HG02610 (cell line): ENCODE data around the gene IFI35.
"Not testable (repeated sequence)": the region's sequence is repeated elsewhere in the genome, so short reads cannot be mapped to it uniquely, and the experiment has no call there.

Experiments used
- ATAC-seq: cut with Tn5 transposase; IDR thresholded peaks from one replicate; pipeline ENCODE4 v1.9.1; 2021; ENCODE audit warnings: mild to moderate bottlenecking, moderate library complexity; ENCODE audit not compliant: unreplicated experiment

Gene IFI35

GRCh38 chr17:43006639-43007551 lies at the start of gene IFI35:
TSS of gene IFI35 (plus strand) at chr17:43006784. CDS start at chr17:43006948, 164 bp downstream.
- peak; percentile 88 for ATAC-seq

GRCh38 chr17:42964161-42964932 lies 42.2 kb upstream of the IFI35 start, which contains the start of gene AARSD1:
TSS of gene AARSD1 (minus strand) at chr17:42964454. CDS start at chr17:42964440, 14 bp downstream.
- peak; percentile 80 for ATAC-seq

GRCh38 chr17:42967925-42968324 lies 38.7 kb upstream of the IFI35 start:
- no peak for ATAC-seq

DNA sequence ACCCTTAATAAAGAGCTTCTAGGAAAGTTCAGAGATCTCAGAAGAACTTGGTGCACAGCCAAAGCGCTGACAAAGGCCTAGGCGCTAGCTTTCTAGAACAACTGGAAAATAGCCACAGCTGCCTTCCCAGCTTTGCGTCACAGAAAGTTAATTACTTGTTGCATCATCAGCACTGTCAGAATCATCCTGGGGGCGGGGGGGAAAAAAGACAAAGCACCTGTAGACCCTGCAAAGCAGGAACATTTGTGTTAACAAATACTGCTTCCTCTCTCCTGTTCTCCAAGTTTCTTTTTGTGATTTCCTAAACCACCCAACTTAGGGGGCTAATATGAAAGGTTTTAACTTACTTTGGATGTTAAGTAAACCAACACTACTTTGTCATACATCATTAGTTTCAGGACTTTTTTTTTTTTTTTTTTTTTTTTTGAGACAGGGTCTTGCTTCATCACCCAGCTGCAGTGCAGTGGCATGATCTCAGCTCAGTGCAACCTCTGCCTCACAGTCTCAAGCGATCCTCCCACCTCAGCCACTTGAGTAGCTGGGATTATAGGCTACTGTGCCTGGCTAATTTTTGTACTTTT lies 37.5 kb upstream of the IFI35 start:
- no peak for ATAC-seq

- ATAC-seq, result no peak
Observed at GRCh38 chr17:42971589-42971988, 35.0 kb upstream of the IFI35 start.

DNA sequence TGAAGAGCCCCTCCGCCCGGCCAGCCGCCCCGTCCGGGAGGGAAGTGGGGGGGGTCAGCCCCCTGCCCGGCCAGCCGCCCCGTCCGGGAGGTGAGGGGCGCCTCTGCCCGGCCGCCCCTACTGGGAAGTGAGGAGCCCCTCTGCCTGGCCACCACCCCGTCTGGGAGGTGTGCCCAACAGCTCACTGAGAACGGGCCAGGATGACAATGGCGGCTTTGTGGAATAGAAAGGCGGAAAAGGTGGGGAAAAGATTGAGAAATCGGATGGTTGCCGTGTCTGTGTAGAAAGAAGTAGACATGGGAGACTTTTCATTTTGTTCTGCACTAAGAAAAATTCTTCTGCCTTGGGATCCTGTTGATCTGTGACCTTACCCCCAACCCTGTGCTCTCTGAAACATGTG lies 33.3 kb upstream of the IFI35 start:
- not testable (repeated sequence) for ATAC-seq

DNA sequence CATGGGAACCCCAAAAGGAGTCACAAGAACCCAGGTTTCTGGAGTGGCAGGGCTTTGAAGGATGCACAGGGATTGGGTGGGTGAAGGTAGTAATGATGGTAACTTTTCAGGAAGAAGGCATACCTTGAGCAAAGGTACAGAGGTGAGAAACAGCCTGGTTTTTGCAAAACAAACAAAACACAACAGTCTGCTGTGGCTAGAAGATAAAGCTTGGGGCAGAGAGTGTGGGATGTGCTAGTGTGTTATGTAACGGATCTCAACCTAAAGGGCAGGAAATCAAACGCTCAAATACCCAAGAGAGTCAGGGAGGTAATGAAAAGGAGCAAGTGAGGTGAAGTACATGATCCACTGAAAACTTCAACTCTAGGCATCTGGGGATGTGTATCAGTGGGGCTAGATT lies 31.3 kb upstream of the IFI35 start:
- no peak for ATAC-seq

- not testable (repeated sequence) for ATAC-seq
Observed at GRCh38 chr17:42975701-42976100, 30.9 kb upstream of the IFI35 start.

GRCh38 chr17:42979511-42980273 lies 26.9 kb upstream of the IFI35 start, which contains the start of gene PTGES3L:
TSS of gene PTGES3L (minus strand) at chr17:42980080. CDS start at chr17:42980053, 27 bp downstream.
- no peak for ATAC-seq

DNA sequence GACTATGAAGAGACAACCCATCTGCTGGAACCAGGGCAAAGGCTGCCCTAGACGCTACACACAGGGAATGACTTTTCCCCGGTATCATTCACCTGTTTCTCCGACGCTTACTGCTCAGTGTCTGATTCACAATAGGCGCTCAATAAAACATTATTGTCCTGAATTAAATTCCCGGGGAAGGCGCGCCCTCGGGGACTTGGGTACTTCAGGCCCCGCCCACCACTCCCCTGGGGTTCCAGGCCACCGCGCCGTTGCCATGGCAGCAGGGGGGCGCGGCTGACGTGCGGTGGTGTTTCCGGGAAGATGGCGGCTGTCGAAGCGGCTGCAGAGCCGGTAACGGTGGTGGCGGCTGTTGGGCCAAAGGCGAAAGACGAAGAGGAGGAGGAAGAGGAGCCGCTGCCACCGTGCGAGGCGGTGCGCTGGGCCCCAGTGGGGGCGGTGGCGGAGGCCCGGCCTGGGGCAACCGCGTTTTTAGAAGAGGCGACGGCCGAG lies 26.3 kb upstream of the IFI35 start, which contains the start of gene RUNDC1:
RUNDC1 (plus strand) TSS at position 292 of the 492 bp plus-strand sequence; CDS start at position 304, 12 bp downstream.
- ATAC-seq, result peak; percentile 54

- ATAC-seq, result peak; percentile 44
Observed at GRCh38 chr17:42980766-42981397, 25.7 kb upstream of the IFI35 start.

GRCh38 chr17:42982266-42982665 lies 24.3 kb upstream of the IFI35 start:
- no peak for ATAC-seq

DNA sequence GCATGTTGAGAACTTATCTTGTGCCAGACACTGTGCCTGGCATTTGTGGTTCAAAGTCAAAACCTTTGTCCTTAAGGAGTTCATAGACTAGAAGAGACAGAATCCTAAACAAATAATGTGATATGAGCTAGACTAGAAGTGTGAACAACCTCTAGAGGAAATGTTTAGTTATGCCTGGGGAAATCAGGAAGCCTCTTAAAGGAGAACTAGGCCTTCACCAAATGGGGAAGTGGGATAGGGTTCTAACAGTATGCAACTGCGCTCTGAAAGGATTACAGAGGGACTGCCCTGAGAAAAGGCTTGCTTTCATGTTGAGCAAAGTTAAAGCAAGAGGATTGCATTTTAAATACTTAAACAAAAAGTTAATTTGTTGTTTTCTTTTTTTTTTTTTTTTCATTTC lies 21.4 kb upstream of the IFI35 start:
- ATAC-seq, result peak; percentile 62

DNA sequence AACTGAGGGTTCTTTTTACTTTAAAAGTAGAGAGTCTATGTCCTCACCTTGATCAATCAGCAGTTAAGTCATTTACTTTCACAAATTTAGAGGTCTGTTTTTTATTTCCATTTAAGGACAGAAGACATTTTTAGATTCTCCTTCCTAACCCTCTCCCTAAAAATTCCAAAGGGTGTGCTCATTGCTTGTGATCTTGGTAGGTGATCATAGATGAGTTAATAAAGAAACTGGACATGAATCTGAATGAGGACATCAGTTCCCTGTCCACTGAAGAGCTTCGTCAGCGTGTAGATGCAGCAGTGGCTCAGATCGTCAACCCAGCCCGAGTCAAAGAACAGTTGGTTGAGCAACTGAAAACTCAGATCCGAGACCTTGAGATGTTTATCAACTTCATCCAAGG lies 17.4 kb upstream of the IFI35 start:
- no peak for ATAC-seq

GRCh38 chr17:42989726-42990652 lies 16.6 kb upstream of the IFI35 start:
- no peak for ATAC-seq

GRCh38 chr17:42991471-42991870 lies 15.1 kb upstream of the IFI35 start:
- no peak for ATAC-seq

- ATAC-seq, result no peak
Observed at GRCh38 chr17:42992872-42993271, 13.7 kb upstream of the IFI35 start.

DNA sequence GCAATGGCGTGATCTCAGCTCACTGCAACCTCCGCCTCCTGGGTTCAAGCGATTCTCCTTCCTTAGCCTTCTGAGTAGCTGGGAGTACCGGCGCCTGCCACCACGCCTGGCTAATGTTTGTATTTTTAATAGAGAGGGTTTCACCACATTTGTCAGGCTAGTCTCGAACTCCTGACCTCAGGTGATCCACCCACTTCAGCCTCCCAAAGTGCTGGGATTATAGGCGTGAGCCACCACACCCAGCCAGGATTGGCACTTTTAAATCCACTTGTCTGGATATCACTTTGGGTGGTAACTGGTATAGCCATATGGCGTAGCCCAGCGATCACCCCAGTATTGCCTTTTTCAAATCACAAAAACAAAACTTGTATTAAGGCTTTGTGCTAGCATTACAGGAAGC lies 12.7 kb upstream of the IFI35 start:
- not testable (repeated sequence) for ATAC-seq
